Measurements from ENCODE around the gene PAX7.

- TF ChIP-seq CTCF (IDR thresholded peaks at IDR 0.05) (no peak), POLR2A (IDR thresholded peaks at IDR 0.05) (no peak)
Observed at GRCh38 chr1:18781031-18781430, 150.4 kb downstream of the PAX7 start.
